Nephron (organoid): ENCODE data around the gene NUDT3.

Experiments
- H3K27ac Mint-ChIP-seq, 3 experiments: 2 replicates each; pipeline ENCODE4 v1.8.0; 2020; ENCODE audit warnings: mixed read lengths in 3 of 3, mild to moderate bottlenecking in 2 of 3, moderate library complexity in 1 of 3
- H3K27me3 Mint-ChIP-seq: 2 replicates; pipeline ENCODE4 v1.8.0; 2021; ENCODE audit warnings: low read depth, mild to moderate bottlenecking, moderate library complexity, mixed read lengths
- H3K36me3 Mint-ChIP-seq: 2 replicates; pipeline ENCODE4 v1.8.0; 2020; ENCODE audit warnings: low read depth, mixed read lengths
- H3K4me1 Mint-ChIP-seq: 2 replicates; pipeline ENCODE4 v1.8.0; 2020; ENCODE audit warnings: mixed read lengths
- H3K4me3 Mint-ChIP-seq, 3 experiments: 2 replicates each; pipeline ENCODE4 v1.8.0; 2020; ENCODE audit warnings: mild to moderate bottlenecking in 3 of 3, mixed read lengths in 3 of 3, moderate library complexity in 2 of 3
- H3K9me3 Mint-ChIP-seq: 2 replicates; pipeline ENCODE4 v1.8.0; 2020; ENCODE audit warnings: mixed read lengths
- CTCF ChIP-seq, 3 experiments: fragments of 200-600 bp; sonication (generic); IDR thresholded peaks; one replicate each; pipeline ENCODE4 v1.5.0; 2021; ENCODE audit warnings: antibody characterized with exemption in 3 of 3; ENCODE audit not compliant: unreplicated experiment in 3 of 3

NUDT3 gene

GRCh38 chr6:34341481-34341971, 50.9 kb downstream of the NUDT3 start:
- no peak for TF ChIP-seq CTCF (IDR thresholded peaks at IDR 0.05; ENCODE audit: unreplicated experiment in 3 of 3)
- Mint-ChIP-seq H3K27me3 (no peaks in the 10 kb centered on the region), H3K27ac (peak overlapping the region; percentile 9 to 86 (median 59)), H3K4me3 (no peak overlapping the region), H3K9me3 (no peaks in the 10 kb centered on the region), H3K4me1 (peaks cover 60% of the 10 kb centered on the region), H3K36me3 (peaks cover 23% of the 10 kb centered on the region)

GRCh38 chr6:34340906-34341480, 51.5 kb downstream of the NUDT3 start:
- H3K36me3 Mint-ChIP-seq, result peaks cover 26% of the 10 kb centered on the region
- H3K27me3 Mint-ChIP-seq, result no peaks in the 10 kb centered on the region
- H3K9me3 Mint-ChIP-seq, result no peaks in the 10 kb centered on the region
- peaks cover 55% of the 10 kb centered on the region for H3K4me1 Mint-ChIP-seq
- H3K4me3 Mint-ChIP-seq, result no peak overlapping the region
- H3K27ac Mint-ChIP-seq, result peak overlapping the region; percentile 9 to 86 (median 59)
- TF ChIP-seq CTCF (IDR thresholded peaks at IDR 0.05; ENCODE audit: unreplicated experiment in 3 of 3), result no peak

- Mint-ChIP-seq H3K4me3 (no peak overlapping the region), H3K4me1 (peaks cover 54% of the 10 kb centered on the region), H3K27me3 (no peaks in the 10 kb centered on the region), H3K36me3 (peaks cover 26% of the 10 kb centered on the region), H3K27ac (peak overlapping the region in 2 of 3 experiments; percentile 27 to 49), H3K9me3 (no peaks in the 10 kb centered on the region)
- TF ChIP-seq CTCF (IDR thresholded peaks at IDR 0.05; ENCODE audit: unreplicated experiment in 3 of 3), result no peak
Observed at GRCh38 chr6:34340394-34340793, 52.1 kb downstream of the NUDT3 start.

GRCh38 chr6:34339971-34340370, 52.5 kb downstream of the NUDT3 start:
- Mint-ChIP-seq H3K27ac (peak overlapping the region in 2 of 3 experiments; percentile 22 to 27), H3K27me3 (no peaks in the 10 kb centered on the region), H3K9me3 (no peaks in the 10 kb centered on the region), H3K36me3 (peaks cover 26% of the 10 kb centered on the region), H3K4me1 (peaks cover 56% of the 10 kb centered on the region), H3K4me3 (no peak overlapping the region)
- no peak for TF ChIP-seq CTCF (IDR thresholded peaks at IDR 0.05; ENCODE audit: unreplicated experiment in 3 of 3)

- Mint-ChIP-seq H3K27ac (peak overlapping the region in 1 of 3 experiments; percentile 45), H3K9me3 (no peaks in the 10 kb centered on the region), H3K27me3 (no peaks in the 10 kb centered on the region), H3K4me1 (peaks cover 61% of the 10 kb centered on the region), H3K36me3 (peaks cover 26% of the 10 kb centered on the region), H3K4me3 (no peak overlapping the region)
- no peak for TF ChIP-seq CTCF (IDR thresholded peaks at IDR 0.05; ENCODE audit: unreplicated experiment in 3 of 3)
Observed at GRCh38 chr6:34339432-34339831, 53.0 kb downstream of the NUDT3 start.

- no peak for TF ChIP-seq CTCF (IDR thresholded peaks at IDR 0.05; ENCODE audit: unreplicated experiment in 3 of 3)
- Mint-ChIP-seq H3K27ac (peak overlapping the region; percentile 30 to 45 (median 38)), H3K36me3 (peaks cover 27% of the 10 kb centered on the region), H3K4me3 (no peak overlapping the region), H3K27me3 (no peaks in the 10 kb centered on the region), H3K4me1 (peaks cover 66% of the 10 kb centered on the region), H3K9me3 (no peaks in the 10 kb centered on the region)
Observed at GRCh38 chr6:34338811-34339210, 53.7 kb downstream of the NUDT3 start.
